ENCODE measurements around the gene SGTB. TPM values are rescaled to one million over a fixed set of nuclear protein-coding genes. Genes with fewer than 3 reads are reported as not detected.

The SGTB gene
- total and polyA plus RNA-seq, 2 of the 8 experiments (the other 6 are each of a cell fraction or from before 2014, with no cell fraction given): 2.2 to 18.7 TPM

- Histone ChIP-seq H4K20me1 (replicated peaks in 1 of 2; ENCODE audit: control insufficient read depth in 1 of 2, insufficient read depth in 2 of 2, low read length in 2 of 2) (peaks cover 9 to 12% of the 10 kb centered on the region in 2 experiments), H3K79me1 (ENCODE audit: low read depth, low read length) (peaks cover 3% of the 10 kb centered on the region), H2AK5ac (ENCODE audit: low read depth, low read length) (no peak overlapping the region), H3K56ac (replicated peaks; ENCODE audit: insufficient read length, low read depth, low read length) (no peak overlapping the region), H3K18ac (ENCODE audit: extremely low read depth, low read length) (no peak overlapping the region), H2BK12ac (ENCODE audit: low read depth, low read length) (no peak overlapping the region), H3K36me3 (ENCODE audit: control insufficient read depth in 2 of 4, insufficient read depth in 4 of 4, low read length in 3 of 4) (peaks cover 0 to 5% (median 0%) of the 10 kb centered on the region in 4 experiments; a peak in 2 of 8 replicates), H3K27ac (ENCODE audit: low read depth, low read length) (no peak overlapping the region), H3K27me3 (replicated peaks in 1 of 4; ENCODE audit: control insufficient read depth in 3 of 4, extremely low read depth in 1 of 4, insufficient read depth in 3 of 4, low read length in 3 of 4) (no peaks in the 10 kb centered on the region), H4K5ac (ENCODE audit: insufficient read length, low read depth, low read length) (no peak overlapping the region), H3K4me3 (ENCODE audit: extremely low read depth in 1 of 4, insufficient read depth in 2 of 4, low read depth in 3 of 4, low read length in 4 of 4) (no peak overlapping the region), H2AFZ (ENCODE audit: low read length) (no peak overlapping the region), H3K14ac (ENCODE audit: insufficient read length) (no peak overlapping the region), H3K4me1 (replicated peaks in 1 of 4; ENCODE audit: control insufficient read depth in 3 of 4, insufficient read depth in 4 of 4, low read length in 3 of 4) (no peaks in the 10 kb centered on the region), H3K9ac (replicated peaks in 1 of 4; ENCODE audit: extremely low read depth in 1 of 4, low read depth in 3 of 4, low read length in 3 of 4) (no peak overlapping the region), H3K4ac (replicated peaks; ENCODE audit: insufficient read length, low read depth, low read length) (no peak overlapping the region), H2BK5ac (ENCODE audit: low read depth, low read length) (no peak overlapping the region), H3K9me3 (ENCODE audit: insufficient read depth in 2 of 2, low read depth in 1 of 2, low read length in 1 of 2) (no peaks in the 10 kb centered on the region), H3K23me2 (ENCODE audit: low read depth, low read length) (no peaks in the 10 kb centered on the region), H3K23ac (ENCODE audit: insufficient read length) (no peak overlapping the region), H4K8ac (ENCODE audit: extremely low read depth, insufficient read depth, low read length) (no peak overlapping the region), H2BK20ac (ENCODE audit: low read length) (no peak overlapping the region), H2BK15ac (ENCODE audit: low read length) (no peak overlapping the region), H3K79me2 (ENCODE audit: control insufficient read depth in 1 of 2, insufficient read depth in 2 of 2, low read length in 2 of 2) (peaks cover 7 to 96% of the 10 kb centered on the region in 2 experiments), H4K91ac (replicated peaks; ENCODE audit: insufficient read length, low read length) (no peak overlapping the region), H3K4me2 (ENCODE audit: insufficient read depth in 1 of 2, low read depth in 2 of 2, low read length in 2 of 2) (no peak overlapping the region), H2BK120ac (replicated peaks; ENCODE audit: low read depth, low read length) (no peak overlapping the region)
- WGBS, 2 experiments (ENCODE audit: extremely low coverage in 1 of 2, insufficient coverage in 1 of 2, insufficient read length in 1 of 2, insufficient replicate concordance in 2 of 2, low coverage in 1 of 2, low lambda C conversion rate in 2 of 2, missing lambda C conversion rate in 1 of 2): 91% methylated on average over 8 of the region's 8 CpGs; no CpG with 5 or more reads in 1 of the 2 experiments
- no peak for DNase-seq (ENCODE audit: low read depth in 1 of 2, low spot score in 2 of 2)
- ChIA-PET POLR2A (ENCODE audit: partially characterized antibody) (no interaction called here), CTCF (ENCODE audit: partially characterized antibody) (interaction anchor here (0.6 to 2.3 kb wide), 2 partner anchors 10 to 47 kb away, joined by 3 to 10 read pairs; no protein-coding TSS in a partner anchor)
- no peak for FAIRE-seq
- TF ChIP-seq SAP30 (IDR thresholded peaks at IDR 0.05; ENCODE audit: insufficient read depth, insufficient replicate concordance, low read length) (no peak), ATF2 (IDR thresholded peaks at IDR 0.05; ENCODE audit: low read length) (no peak), RFX5 (IDR thresholded peaks at IDR 0.05; ENCODE audit: borderline replicate concordance, low read depth, low read length) (no peak)
These were observed 31.3 kb upstream of the SGTB start for GRCh38 chr5:65753189-65753588.
